HG03342 (cell line): ENCODE results near the gene POGLUT2.

Experiments used
- ATAC-seq: cut with Tn5 transposase; IDR thresholded peaks from one replicate; pipeline ENCODE4 v1.9.1; 2021; ENCODE audit warnings: mild to moderate bottlenecking, moderate library complexity; ENCODE audit not compliant: unreplicated experiment

The POGLUT2 gene

GRCh38 chr13:102770435-102770834 is 28.3 kb downstream of the POGLUT2 start:
- ATAC-seq = no peak

GRCh38 chr13:102769679-102770078 is 29.1 kb downstream of the POGLUT2 start:
- ATAC-seq = no peak

- no peak for ATAC-seq
Measured at GRCh38 chr13:102768909-102769308, 29.9 kb downstream of the POGLUT2 start.

DNA sequence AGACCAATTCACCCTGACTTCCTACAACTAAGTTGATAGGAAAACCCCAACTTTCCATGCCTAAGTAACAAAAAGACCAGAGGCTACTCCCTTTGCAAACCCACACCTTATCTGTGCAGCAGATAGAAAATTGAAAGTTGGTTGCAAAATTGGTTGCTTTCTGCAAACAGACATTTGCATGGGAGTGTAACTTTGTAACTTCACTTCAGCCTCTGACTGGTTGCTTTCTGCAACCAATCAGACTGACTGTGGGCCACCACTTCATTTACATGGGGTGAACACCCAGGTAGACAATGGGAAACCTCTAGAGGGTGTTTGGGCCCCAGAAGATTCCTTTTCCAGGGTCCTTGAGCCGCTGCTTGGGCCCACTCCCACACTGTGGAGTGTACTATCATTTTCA is 35.0 kb downstream of the POGLUT2 start:
- no peak for ATAC-seq

DNA sequence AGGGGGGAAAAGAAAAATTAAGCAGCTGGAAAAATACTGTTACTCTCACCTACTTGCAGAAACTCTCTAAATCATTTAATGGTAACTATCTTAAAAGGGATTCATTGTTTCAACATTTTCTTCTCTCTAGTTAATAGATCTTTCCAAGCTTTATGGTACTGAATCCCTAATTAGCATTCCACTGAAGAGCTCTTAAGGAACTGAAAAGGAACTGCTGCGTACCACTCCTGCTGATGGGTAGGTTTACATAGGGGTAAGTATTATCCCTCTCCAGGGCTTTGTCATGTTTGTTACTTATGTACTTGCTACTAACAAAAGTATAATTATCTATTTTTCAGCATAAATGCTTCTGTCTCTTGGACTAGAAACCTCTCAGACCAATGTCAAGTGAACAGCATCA is 37.7 kb downstream of the POGLUT2 start:
- ATAC-seq = no peak

DNA sequence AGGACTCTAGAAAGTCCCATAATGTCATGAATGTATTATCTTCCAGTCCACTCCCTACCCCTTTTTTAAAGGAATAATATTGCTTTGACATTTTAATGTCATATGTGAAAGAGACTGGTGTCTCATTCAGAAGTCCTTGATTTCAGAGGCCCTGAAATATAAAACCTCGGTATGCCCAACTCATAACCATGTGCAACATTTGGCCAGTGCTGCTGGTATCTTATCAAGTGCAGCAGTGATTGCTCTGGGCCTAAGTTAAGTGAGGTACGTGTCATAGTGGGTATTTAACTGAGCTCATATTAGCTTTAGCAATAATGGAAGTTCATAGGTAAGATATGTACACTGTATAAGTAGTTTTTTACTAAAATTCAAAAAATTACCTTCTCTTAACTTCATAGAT is 39.9 kb downstream of the POGLUT2 start:
- no peak for ATAC-seq

- ATAC-seq = no peak
Measured at GRCh38 chr13:102757006-102757405, 41.8 kb downstream of the POGLUT2 start.

GRCh38 chr13:102751886-102752285 is 46.9 kb downstream of the POGLUT2 start:
- no peak for ATAC-seq

- no peak for ATAC-seq
Measured at GRCh38 chr13:102742506-102742905, 56.3 kb downstream of the POGLUT2 start.

GRCh38 chr13:102742101-102742500 is 56.7 kb downstream of the POGLUT2 start:
- ATAC-seq = no peak
